ENCODE measurements around the gene RPL35A.

Gene RPL35A

DNA sequence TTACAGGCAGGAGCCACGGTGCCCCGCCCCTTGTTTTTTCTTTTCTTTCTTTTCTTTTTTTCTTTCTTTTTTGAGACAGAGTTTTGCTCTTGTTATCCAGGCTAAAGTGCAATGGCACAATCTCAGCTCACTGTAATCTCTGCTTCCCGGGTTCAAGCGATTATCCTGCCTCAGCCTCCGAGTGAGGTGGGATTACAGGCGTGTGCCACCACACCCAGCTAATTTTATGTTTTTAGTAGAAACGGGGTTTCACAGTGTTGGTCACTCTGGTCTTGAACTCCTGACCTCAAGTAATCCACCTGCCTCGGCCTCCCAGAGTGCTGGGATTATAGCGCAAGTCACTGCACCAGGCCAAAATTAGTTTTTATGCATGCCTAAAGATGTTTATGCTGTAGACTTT lies 2.5 kb downstream of the RPL35A start:
- POLR2A ChIA-PET, result no interaction called here

DNA sequence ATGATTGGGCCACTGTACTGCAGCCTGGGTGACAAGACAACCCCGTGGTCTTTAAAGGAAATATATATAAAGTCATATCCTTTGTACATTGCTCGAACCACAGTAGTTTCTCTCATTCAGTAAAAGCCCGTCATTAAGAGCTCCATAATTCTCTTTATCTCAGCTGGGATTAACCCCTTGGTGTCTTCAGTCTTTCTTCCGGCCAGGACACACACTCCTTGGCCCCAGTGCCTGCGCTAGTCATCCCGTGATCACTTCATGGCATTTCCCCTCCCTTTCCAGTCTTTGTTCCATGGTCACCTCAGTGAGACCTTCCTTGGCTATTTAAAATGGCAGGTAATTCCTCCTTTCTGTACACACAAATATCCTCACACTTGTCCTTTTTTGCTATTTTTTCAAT lies 3.3 kb downstream of the RPL35A start:
- 76% methylated on average over 5 of the region's 6 CpGs for WGBS (ENCODE audit: insufficient coverage)
- Histone ChIP-seq H3K27me3 (replicated peaks in 2 of 5; ENCODE audit: control insufficient read depth in 4 of 5, insufficient read depth in 5 of 5, low read length in 4 of 5) (no peaks in the 10 kb centered on the region), H3K27ac (ENCODE audit: insufficient read depth in 1 of 2, low read depth in 1 of 2, low read length in 2 of 2, poor library complexity in 1 of 2, severe bottlenecking in 2 of 2) (peak overlapping the region in 1 of 2 experiments; percentile 22), H3K4me3 (ENCODE audit: control insufficient read depth in 1 of 7, extremely low read depth in 1 of 7, insufficient read depth in 4 of 7, low read depth in 2 of 7, low read length in 6 of 7) (no peak overlapping the region), H3K9me3 (ENCODE audit: control extremely low read depth in 1 of 5, control insufficient read depth in 4 of 5, insufficient read depth in 2 of 5, low read depth in 1 of 5, low read length in 4 of 5) (no peaks in the 10 kb centered on the region), H3K4me1 (ENCODE audit: control extremely low read depth in 1 of 4, control insufficient read depth in 4 of 4, insufficient read depth in 4 of 4, low read length in 3 of 4) (peaks cover 7 to 46% (median 23%) of the 10 kb centered on the region in 4 experiments), H3K36me3 (ENCODE audit: control insufficient read depth in 4 of 4, insufficient read depth in 4 of 4, low read length in 3 of 4) (peaks cover 16 to 60% (median 44%) of the 10 kb centered on the region in 4 experiments)
- POLR2A ChIA-PET, result no interaction called here
- CTCF ChIA-PET, result interaction anchor here (1.2 to 1.5 kb wide), 2 partner anchors 10 to 127 kb away, joined by 4 read pairs; no protein-coding TSS in a partner anchor
- no peak for DNase-seq

More for the DNA sequence above, 2.5 kb downstream of the RPL35A start:
- H3K36me3 ChIP-seq (ENCODE audit: control insufficient read depth in 4 of 4, insufficient read depth in 4 of 4, low read length in 3 of 4), result peaks cover 16 to 60% (median 44%) of the 10 kb centered on the region in 4 experiments
- DNase-seq, result no peak
- peak overlapping the region in 1 of 2 experiments; percentile 50 for H3K27ac ChIP-seq (ENCODE audit: insufficient read depth in 1 of 2, low read depth in 1 of 2, low read length in 2 of 2, poor library complexity in 1 of 2, severe bottlenecking in 2 of 2)
- H3K4me1 ChIP-seq (ENCODE audit: control extremely low read depth in 1 of 4, control insufficient read depth in 4 of 4, insufficient read depth in 4 of 4, low read length in 3 of 4), result peaks cover 7 to 38% (median 22%) of the 10 kb centered on the region in 4 experiments
- no peaks in the 10 kb centered on the region for H3K27me3 ChIP-seq (replicated peaks in 2 of 5; ENCODE audit: control insufficient read depth in 4 of 5, insufficient read depth in 5 of 5, low read length in 4 of 5)
- CTCF ChIA-PET, result no interaction called here
- 94% methylated on average over 8 of the region's 9 CpGs for WGBS (ENCODE audit: insufficient coverage)
- H3K4me3 ChIP-seq (ENCODE audit: control insufficient read depth in 1 of 7, extremely low read depth in 1 of 7, insufficient read depth in 4 of 7, low read depth in 2 of 7, low read length in 6 of 7), result peak overlapping the region in 1 of 7 experiments; percentile 31
- H3K9me3 ChIP-seq (ENCODE audit: control extremely low read depth in 1 of 5, control insufficient read depth in 4 of 5, insufficient read depth in 2 of 5, low read depth in 1 of 5, low read length in 4 of 5), result no peaks in the 10 kb centered on the region

DNA sequence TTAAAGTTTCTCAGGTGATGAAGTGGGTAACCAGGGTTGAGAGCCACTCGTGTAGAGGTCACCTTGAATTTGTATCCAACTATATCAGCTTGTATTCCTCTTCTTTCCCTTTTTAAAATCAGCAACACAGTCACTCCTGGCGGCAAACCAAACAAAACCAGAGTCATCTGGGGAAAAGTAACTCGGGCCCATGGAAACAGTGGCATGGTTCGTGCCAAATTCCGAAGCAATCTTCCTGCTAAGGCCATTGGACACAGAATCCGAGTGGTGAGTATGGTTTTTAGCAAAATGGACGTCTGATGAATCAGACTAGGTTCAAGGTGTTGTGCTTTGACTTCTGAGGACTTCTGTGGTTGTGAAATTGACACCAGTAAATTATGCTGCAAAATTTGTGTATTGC lies 3.9 kb downstream of the RPL35A start:
- no peak for DNase-seq
- Histone ChIP-seq H3K27me3 (replicated peaks in 2 of 5; ENCODE audit: control insufficient read depth in 4 of 5, insufficient read depth in 5 of 5, low read length in 4 of 5) (no peaks in the 10 kb centered on the region), H3K36me3 (ENCODE audit: control insufficient read depth in 4 of 4, insufficient read depth in 4 of 4, low read length in 3 of 4) (peaks cover 16 to 60% (median 44%) of the 10 kb centered on the region in 4 experiments), H3K27ac (ENCODE audit: insufficient read depth in 1 of 2, low read depth in 1 of 2, low read length in 2 of 2, poor library complexity in 1 of 2, severe bottlenecking in 2 of 2) (no peak overlapping the region), H3K4me3 (ENCODE audit: control insufficient read depth in 1 of 7, extremely low read depth in 1 of 7, insufficient read depth in 4 of 7, low read depth in 2 of 7, low read length in 6 of 7) (no peak overlapping the region), H3K4me1 (ENCODE audit: control extremely low read depth in 1 of 4, control insufficient read depth in 4 of 4, insufficient read depth in 4 of 4, low read length in 3 of 4) (peaks cover 7 to 49% (median 24%) of the 10 kb centered on the region in 4 experiments), H3K9me3 (ENCODE audit: control extremely low read depth in 1 of 5, control insufficient read depth in 4 of 5, insufficient read depth in 2 of 5, low read depth in 1 of 5, low read length in 4 of 5) (no peaks in the 10 kb centered on the region)
- CTCF ChIA-PET, result interaction anchor here (1.2 to 1.6 kb wide), 3 partner anchors 10 to 126 kb away, joined by 3 to 4 read pairs (median 4); no protein-coding TSS in a partner anchor
- POLR2A ChIA-PET, result no interaction called here
- WGBS (ENCODE audit: insufficient coverage), result 97% methylated on average over 6 of the region's 7 CpGs

DNA sequence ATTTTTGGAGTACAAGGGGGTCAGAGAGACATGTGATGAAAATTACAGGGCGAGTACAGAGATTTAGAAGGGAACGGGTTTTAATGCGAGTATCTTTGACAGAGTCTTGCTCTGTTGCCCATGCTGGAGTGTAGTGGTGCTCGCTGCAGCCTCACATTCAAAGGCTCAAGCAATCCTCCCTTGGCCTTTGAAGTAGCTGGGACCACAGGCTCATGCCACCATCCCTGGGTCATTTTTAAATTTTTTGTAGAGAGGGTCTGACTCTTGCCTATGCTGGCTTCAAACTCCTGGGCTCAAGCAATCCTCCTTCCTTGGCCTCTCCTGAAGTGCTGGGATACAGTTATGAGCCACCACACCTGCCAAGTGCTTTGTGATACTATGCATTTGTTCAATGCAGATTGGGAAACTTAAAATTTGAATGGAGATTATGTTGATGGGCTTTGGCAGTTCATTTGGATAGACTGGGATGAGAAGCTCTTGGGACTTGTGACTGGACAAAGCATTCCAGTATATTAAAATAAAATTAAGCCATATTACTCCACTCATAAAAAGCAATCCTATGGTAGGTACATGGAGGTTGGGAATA lies 6.0 kb downstream of the RPL35A start:
- POLR2A ChIA-PET, result no interaction called here
- peaks cover 6 to 56% (median 32%) of the 10 kb centered on the region in 4 experiments for H3K4me1 ChIP-seq (ENCODE audit: control extremely low read depth in 1 of 4, control insufficient read depth in 4 of 4, insufficient read depth in 4 of 4, low read length in 3 of 4)

DNA sequence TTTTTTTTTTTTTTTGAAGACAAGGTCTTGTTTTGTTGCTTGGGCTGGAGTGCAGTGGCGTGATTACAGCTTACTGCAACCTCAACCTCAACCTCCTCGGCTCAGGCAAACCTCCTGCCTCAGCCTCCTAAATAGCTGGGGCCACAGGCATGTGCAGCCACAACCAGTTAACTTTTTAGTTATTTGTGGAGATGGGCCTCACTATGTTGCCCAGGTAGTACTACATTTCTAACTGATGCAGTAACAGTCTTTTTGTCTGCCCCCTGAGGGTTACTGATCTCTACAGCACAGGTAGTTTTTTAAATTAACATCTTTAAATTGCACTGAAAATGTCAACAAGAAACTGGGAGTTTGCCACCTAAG lies 6.6 kb downstream of the RPL35A start:
- WGBS (ENCODE audit: insufficient coverage), result no CpG with 5 or more reads among the region's 2 CpGs
- H3K36me3 ChIP-seq (ENCODE audit: control insufficient read depth in 4 of 4, insufficient read depth in 4 of 4, low read length in 3 of 4), result peaks cover 16 to 56% (median 41%) of the 10 kb centered on the region in 4 experiments
- CTCF ChIA-PET, result interaction anchor here (0.6 kb wide), 1 partner anchor 28 kb away, joined by 3 read pairs; no protein-coding TSS in a partner anchor
- no peaks in the 10 kb centered on the region for H3K9me3 ChIP-seq (ENCODE audit: control extremely low read depth in 1 of 5, control insufficient read depth in 4 of 5, insufficient read depth in 2 of 5, low read depth in 1 of 5, low read length in 4 of 5)
- peak overlapping the region in 1 of 2 experiments; percentile 25 for H3K27ac ChIP-seq (ENCODE audit: insufficient read depth in 1 of 2, low read depth in 1 of 2, low read length in 2 of 2, poor library complexity in 1 of 2, severe bottlenecking in 2 of 2)
- H3K4me3 ChIP-seq (ENCODE audit: control insufficient read depth in 1 of 7, extremely low read depth in 1 of 7, insufficient read depth in 4 of 7, low read depth in 2 of 7, low read length in 6 of 7), result no peak overlapping the region
- POLR2A ChIA-PET, result no interaction called here
- H3K4me1 ChIP-seq (ENCODE audit: control extremely low read depth in 1 of 4, control insufficient read depth in 4 of 4, insufficient read depth in 4 of 4, low read length in 3 of 4), result peaks cover 5 to 56% (median 31%) of the 10 kb centered on the region in 4 experiments
- DNase-seq, result peak in 1 of 3 donors; percentile 9
- no peaks in the 10 kb centered on the region for H3K27me3 ChIP-seq (replicated peaks in 2 of 5; ENCODE audit: control insufficient read depth in 4 of 5, insufficient read depth in 5 of 5, low read length in 4 of 5)

More for the DNA sequence above, 6.0 kb downstream of the RPL35A start:
- H3K36me3 ChIP-seq (ENCODE audit: control insufficient read depth in 4 of 4, insufficient read depth in 4 of 4, low read length in 3 of 4), result peaks cover 16 to 59% (median 44%) of the 10 kb centered on the region in 4 experiments
- WGBS (ENCODE audit: insufficient coverage), result 95% methylated on average over 4 of the region's 4 CpGs
- H3K4me3 ChIP-seq (ENCODE audit: control insufficient read depth in 1 of 7, extremely low read depth in 1 of 7, insufficient read depth in 4 of 7, low read depth in 2 of 7, low read length in 6 of 7), result no peak overlapping the region
- no peaks in the 10 kb centered on the region for H3K9me3 ChIP-seq (ENCODE audit: control extremely low read depth in 1 of 5, control insufficient read depth in 4 of 5, insufficient read depth in 2 of 5, low read depth in 1 of 5, low read length in 4 of 5)
- CTCF ChIA-PET, result interaction anchor here (0.6 kb wide), 1 partner anchor 27 kb away, joined by 3 read pairs; no protein-coding TSS in a partner anchor
- no peaks in the 10 kb centered on the region for H3K27me3 ChIP-seq (replicated peaks in 2 of 5; ENCODE audit: control insufficient read depth in 4 of 5, insufficient read depth in 5 of 5, low read length in 4 of 5)
- no peak for DNase-seq
- H3K27ac ChIP-seq (ENCODE audit: insufficient read depth in 1 of 2, low read depth in 1 of 2, low read length in 2 of 2, poor library complexity in 1 of 2, severe bottlenecking in 2 of 2), result no peak overlapping the region

DNA sequence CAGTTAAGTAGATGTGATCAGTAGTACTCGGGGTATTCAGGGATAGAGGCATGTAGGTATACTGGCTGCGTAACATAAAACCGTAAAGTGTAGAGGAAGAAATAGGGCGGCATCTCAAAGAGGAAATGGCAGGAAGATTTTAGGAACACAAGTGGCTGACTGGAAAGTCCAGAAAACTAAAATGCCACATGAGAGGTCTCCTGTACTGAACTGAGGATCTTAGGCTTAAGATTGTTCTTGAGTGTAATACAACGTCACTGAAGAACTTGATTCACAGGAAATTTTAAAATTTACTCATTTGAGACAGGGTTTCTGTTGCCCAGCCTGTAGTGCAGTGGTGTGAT lies 7.8 kb downstream of the RPL35A start:
- H3K36me3 ChIP-seq (ENCODE audit: control insufficient read depth in 4 of 4, insufficient read depth in 4 of 4, low read length in 3 of 4), result peaks cover 16 to 47% (median 35%) of the 10 kb centered on the region in 4 experiments
- POLR2A ChIA-PET, result no interaction called here
- 96% methylated on average over 4 of the region's 5 CpGs for WGBS (ENCODE audit: insufficient coverage)
- H3K27ac ChIP-seq (ENCODE audit: insufficient read depth in 1 of 2, low read depth in 1 of 2, low read length in 2 of 2, poor library complexity in 1 of 2, severe bottlenecking in 2 of 2), result peak overlapping the region in 1 of 2 experiments; percentile 32
- peaks cover 5 to 54% (median 28%) of the 10 kb centered on the region in 4 experiments for H3K4me1 ChIP-seq (ENCODE audit: control extremely low read depth in 1 of 4, control insufficient read depth in 4 of 4, insufficient read depth in 4 of 4, low read length in 3 of 4)
- no peak overlapping the region for H3K4me3 ChIP-seq (ENCODE audit: control insufficient read depth in 1 of 7, extremely low read depth in 1 of 7, insufficient read depth in 4 of 7, low read depth in 2 of 7, low read length in 6 of 7)
- no peaks in the 10 kb centered on the region for H3K27me3 ChIP-seq (replicated peaks in 2 of 5; ENCODE audit: control insufficient read depth in 4 of 5, insufficient read depth in 5 of 5, low read length in 4 of 5)
- no peaks in the 10 kb centered on the region for H3K9me3 ChIP-seq (ENCODE audit: control extremely low read depth in 1 of 5, control insufficient read depth in 4 of 5, insufficient read depth in 2 of 5, low read depth in 1 of 5, low read length in 4 of 5)
- DNase-seq, result no peak
- CTCF ChIA-PET, result no interaction called here

DNA sequence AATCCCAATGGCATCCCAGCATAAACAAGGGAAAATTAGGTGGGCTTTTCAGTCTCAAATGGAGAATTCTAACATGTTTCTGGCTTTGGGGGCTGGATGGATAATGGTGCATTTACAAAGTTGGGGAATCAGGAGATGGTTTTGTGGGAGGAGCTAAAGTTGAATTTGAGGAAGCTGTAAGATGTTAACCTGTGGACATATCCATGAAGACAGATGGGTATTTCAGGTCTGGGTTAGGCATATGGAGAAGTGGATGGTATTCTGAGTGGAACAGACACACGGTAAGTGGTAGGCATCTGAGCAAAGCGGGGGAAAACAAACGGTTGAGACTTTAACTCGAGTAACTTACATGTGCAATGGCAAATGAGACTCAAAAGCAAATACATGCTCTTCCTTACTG lies 8.4 kb downstream of the RPL35A start:
- DNase-seq, result peak in 2 of 3 donors; percentile 34 to 42
- CTCF ChIA-PET, result interaction anchor here (1.4 kb wide), 1 partner anchor 15 kb away, joined by 3 read pairs; no protein-coding TSS in a partner anchor
- Histone ChIP-seq H3K9me3 (ENCODE audit: control extremely low read depth in 1 of 5, control insufficient read depth in 4 of 5, insufficient read depth in 2 of 5, low read depth in 1 of 5, low read length in 4 of 5) (no peaks in the 10 kb centered on the region), H3K4me1 (ENCODE audit: control extremely low read depth in 1 of 4, control insufficient read depth in 4 of 4, insufficient read depth in 4 of 4, low read length in 3 of 4) (peaks cover 5 to 54% (median 26%) of the 10 kb centered on the region in 4 experiments), H3K27ac (ENCODE audit: insufficient read depth in 1 of 2, low read depth in 1 of 2, low read length in 2 of 2, poor library complexity in 1 of 2, severe bottlenecking in 2 of 2) (peak overlapping the region in 1 of 2 experiments; percentile 32), H3K36me3 (ENCODE audit: control insufficient read depth in 4 of 4, insufficient read depth in 4 of 4, low read length in 3 of 4) (peaks cover 14 to 41% (median 30%) of the 10 kb centered on the region in 4 experiments), H3K4me3 (ENCODE audit: control insufficient read depth in 1 of 7, extremely low read depth in 1 of 7, insufficient read depth in 4 of 7, low read depth in 2 of 7, low read length in 6 of 7) (no peak overlapping the region), H3K27me3 (replicated peaks in 2 of 5; ENCODE audit: control insufficient read depth in 4 of 5, insufficient read depth in 5 of 5, low read length in 4 of 5) (no peaks in the 10 kb centered on the region)
- POLR2A ChIA-PET, result no interaction called here
- WGBS (ENCODE audit: insufficient coverage), result 100% methylated on average over 4 of the region's 4 CpGs

Measured in common myeloid progenitor, CD34-positive (primary cell).